Bronchial epithelial cell (primary cell): ENCODE results near the gene CCDC106. TPM values are rescaled to one million over a fixed set of nuclear protein-coding genes. Genes with fewer than 3 reads are reported as not detected.

Experiments
- DNase-seq: peaks from one replicate; pipeline ENCODE4 v3.0.0-alpha.2; 2010; ENCODE audit warnings: low read depth
- FAIRE-seq: peaks from 2 replicates; lab custom pipeline; 2011; peaks lifted over from hg19 to GRCh38; lab: Jason Lieb, UNC
- H3K27me3 ChIP-seq: 2 replicates; pipeline ENCODE4 v1.5.1; 2011; ENCODE audit warnings: low read length; ENCODE audit not compliant: control insufficient read depth, insufficient read depth
- H3K36me3 ChIP-seq: 2 replicates; pipeline ENCODE4 v1.5.1; 2011; ENCODE audit warnings: low read length; ENCODE audit not compliant: control insufficient read depth, insufficient read depth
- H3K4me3 ChIP-seq: 2 replicates; pipeline ENCODE4 v1.5.1; 2011; ENCODE audit warnings: mild to moderate bottlenecking, low read depth, low read length, control low read depth
- total RNA-seq: library from RNA; depleted of rRNA; stranded (reverse); fragments of >200 nt; gene quantifications from 2 replicates; pipeline ENCODE4 v1.2.1, GENCODE V29; 2014
- TF ChIP-seq, protein P1 (sequence below): IDR thresholded peaks from 2 replicates; pipeline ENCODE4 v1.5.1; 2011; ENCODE audit warnings: mild to moderate bottlenecking, moderate library complexity, low read length, control low read depth, inconsistent platforms; ENCODE audit not compliant: insufficient read depth, severe bottlenecking

The CCDC106 gene
- total RNA-seq, 1 donor from 2014 or later, result 2.9 TPM

DNA sequence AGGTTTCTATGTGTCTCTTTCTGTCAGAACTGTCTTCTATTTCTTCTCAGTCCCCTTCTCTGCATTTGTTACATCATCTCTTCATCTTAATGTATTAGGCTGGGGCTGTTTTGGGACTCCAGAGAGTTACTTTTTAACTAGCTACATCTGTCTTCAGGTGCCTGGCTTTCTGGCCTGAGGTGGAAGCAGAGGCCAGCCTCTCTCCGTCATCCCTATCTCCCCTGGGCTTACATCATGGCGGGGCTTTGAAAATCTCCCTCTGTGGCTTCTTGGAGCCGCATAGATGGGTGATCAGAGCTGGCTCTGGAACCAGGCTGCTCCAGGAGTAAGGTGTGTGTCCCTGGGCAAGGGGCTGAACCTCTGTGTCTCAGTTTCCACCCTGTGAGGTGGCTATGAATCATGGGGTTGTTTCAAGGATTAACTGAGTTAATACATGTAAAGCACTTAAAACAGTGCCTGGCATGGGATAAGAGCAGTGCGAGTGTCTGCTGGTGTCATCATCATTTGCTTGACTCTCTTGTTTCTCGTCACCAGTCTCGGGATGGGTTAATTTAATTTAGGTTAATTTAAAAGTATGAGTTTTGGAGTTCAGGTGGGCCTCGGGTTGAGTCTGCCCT lies 29.0 kb downstream of the CCDC106 start:
- H3K4me3 ChIP-seq, result no peak overlapping the region
- TF ChIP-seq, protein P1, sequence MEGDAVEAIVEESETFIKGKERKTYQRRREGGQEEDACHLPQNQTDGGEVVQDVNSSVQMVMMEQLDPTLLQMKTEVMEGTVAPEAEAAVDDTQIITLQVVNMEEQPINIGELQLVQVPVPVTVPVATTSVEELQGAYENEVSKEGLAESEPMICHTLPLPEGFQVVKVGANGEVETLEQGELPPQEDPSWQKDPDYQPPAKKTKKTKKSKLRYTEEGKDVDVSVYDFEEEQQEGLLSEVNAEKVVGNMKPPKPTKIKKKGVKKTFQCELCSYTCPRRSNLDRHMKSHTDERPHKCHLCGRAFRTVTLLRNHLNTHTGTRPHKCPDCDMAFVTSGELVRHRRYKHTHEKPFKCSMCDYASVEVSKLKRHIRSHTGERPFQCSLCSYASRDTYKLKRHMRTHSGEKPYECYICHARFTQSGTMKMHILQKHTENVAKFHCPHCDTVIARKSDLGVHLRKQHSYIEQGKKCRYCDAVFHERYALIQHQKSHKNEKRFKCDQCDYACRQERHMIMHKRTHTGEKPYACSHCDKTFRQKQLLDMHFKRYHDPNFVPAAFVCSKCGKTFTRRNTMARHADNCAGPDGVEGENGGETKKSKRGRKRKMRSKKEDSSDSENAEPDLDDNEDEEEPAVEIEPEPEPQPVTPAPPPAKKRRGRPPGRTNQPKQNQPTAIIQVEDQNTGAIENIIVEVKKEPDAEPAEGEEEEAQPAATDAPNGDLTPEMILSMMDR, result no peak
- FAIRE-seq, result no peak
- no peaks in the 10 kb centered on the region for H3K27me3 ChIP-seq
- DNase-seq, result peak; percentile 65
- peaks cover 22% of the 10 kb centered on the region for H3K36me3 ChIP-seq

DNA sequence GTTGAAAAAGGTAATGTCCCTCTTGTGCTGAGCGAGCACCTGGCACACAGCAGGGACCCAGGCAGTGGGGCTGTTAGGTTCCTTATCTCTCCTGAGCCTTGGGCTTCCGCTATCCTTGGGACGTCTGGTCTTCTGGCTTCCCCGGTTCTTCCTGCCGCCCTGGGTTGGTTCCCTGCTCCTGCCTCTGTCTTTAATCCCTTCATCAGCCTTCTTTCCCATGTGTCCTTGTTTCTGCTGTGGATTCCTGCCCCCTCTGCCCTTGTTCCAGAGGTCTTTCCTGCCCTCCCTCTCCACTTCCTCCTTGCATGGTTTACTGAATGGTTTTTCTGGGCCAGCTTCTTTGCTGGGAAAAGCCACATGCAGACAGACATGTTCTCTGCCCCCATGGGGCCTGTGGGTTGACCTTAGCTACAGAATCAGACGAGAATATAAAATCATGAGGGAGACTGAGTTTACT lies 29.6 kb downstream of the CCDC106 start:
- H3K36me3 ChIP-seq, result peaks cover 25% of the 10 kb centered on the region
- TF ChIP-seq, protein P1, result no peak
- FAIRE-seq (no peak), DNase-seq (no peak)
- H3K4me3 ChIP-seq, result no peak overlapping the region
- no peaks in the 10 kb centered on the region for H3K27me3 ChIP-seq

DNA sequence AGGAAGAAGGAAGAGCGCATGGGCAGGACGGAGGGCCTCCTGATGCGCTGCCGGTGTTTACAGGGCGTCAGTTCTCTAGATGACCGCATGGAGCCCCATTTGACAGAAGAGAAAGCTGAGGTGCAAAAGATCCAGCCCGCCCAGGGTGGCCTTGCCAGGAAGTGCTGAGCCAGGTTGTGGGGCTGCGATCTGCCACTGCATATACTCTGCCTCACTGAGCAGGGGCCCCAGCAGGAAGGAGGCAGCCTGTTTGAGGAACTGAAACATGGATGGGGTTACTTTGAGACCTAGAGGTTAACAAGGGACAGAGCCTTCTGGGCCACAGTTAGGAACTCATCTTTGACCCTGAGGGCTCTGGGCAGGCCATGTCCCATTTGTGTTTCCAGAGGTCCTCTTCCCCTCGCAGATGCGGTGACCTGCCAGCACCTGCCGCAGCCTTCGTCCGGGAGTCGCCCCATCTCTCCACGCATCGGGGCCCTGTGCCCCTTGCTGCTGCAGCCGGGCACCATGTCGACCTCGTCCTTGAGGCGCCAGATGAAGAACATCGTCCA lies 30.2 kb downstream of the CCDC106 start:
- Histone ChIP-seq H3K36me3 (peaks cover 25% of the 10 kb centered on the region), H3K27me3 (no peaks in the 10 kb centered on the region), H3K4me3 (no peak overlapping the region)
- TF ChIP-seq, protein P1, result no peak
- no peak for DNase-seq
- FAIRE-seq, result no peak

DNA sequence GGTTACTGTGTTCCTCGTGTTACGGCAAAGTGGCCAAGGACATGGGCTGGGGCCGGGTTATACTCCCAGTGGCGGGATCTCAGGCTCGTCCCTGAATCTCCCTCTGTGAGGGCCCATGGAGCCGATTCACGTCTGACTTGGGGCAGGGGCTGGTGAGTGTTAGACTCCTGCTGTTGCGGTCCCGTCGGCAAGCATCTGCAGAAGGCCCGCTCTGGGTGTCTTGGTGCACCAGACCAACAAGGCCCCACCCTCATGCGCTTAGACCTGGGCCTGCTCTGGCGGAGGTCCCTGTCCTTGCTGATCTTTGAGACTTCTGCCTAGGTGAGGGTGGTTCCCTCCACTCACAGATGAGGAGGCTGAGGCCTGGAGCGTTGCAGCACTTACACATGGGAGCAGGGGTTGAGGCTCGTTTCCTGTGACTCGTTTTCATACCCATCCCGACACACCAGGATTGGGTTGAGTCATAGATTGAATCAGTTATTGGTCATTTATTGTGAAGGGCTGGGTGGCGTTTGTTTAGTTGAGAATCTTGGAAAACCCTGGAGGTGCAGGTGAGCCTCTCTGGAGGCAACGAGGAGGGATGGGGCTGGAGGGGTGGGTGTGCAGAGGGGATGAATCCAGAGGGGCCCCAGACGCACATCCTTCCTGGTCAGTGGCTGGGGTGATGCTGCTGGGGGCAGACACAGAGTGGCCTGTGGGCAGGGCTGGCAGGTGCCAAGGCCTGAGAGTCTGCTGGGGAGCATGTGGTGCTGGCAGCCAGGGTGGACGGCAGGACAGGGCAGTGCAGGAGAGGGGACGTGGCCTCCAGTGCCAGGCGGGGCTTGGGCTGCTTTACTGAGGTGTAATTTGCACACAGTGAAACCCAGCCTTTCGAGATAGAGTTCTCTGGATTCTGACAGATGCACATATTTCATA lies 31.6 kb downstream of the CCDC106 start:
- TF ChIP-seq, protein P1, result no peak
- FAIRE-seq, result no peak
- peak; percentile 85 for DNase-seq
- Histone ChIP-seq H3K36me3 (peaks cover 29% of the 10 kb centered on the region), H3K27me3 (no peaks in the 10 kb centered on the region), H3K4me3 (no peak overlapping the region)

DNA sequence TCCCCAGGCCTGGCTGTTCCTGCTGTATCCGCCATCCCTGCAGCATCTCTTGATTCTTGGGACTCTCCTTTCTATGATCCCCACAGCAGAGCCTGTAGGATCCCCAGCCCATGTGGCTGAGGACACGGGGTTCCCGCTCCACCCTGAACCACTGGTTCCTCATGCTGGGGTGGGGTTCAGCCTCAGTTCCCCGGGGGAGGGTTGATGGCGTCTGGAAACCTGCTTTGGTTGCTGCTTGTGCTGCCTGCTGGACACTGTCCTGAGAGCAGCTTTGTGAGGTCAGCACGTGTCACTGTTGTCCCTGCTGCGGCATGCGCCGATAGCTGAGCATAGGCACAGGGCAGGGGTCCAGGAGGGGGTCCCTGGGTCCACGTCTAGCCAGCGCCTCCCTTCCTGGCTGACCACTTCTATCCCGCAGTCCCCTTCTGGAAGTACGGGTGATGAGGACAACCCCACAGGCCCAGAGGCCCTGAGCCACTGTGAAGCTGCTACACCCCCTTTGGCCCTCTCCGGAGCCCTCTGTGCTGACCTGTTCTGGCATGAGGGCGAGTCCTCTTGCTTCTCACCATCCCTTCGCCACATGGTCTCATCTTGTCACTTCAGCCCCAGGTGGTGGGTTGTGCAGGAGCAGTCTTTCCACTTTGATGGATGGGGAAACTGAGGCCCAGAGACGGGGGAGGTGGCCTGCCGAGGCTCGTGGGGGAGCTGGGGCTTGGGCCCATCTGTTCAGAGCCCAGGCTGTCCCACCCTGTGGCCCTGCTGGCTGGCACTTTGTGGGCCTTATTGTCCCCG lies 32.5 kb downstream of the CCDC106 start:
- TF ChIP-seq, protein P1, result no peak
- Histone ChIP-seq H3K27me3 (no peaks in the 10 kb centered on the region), H3K4me3 (no peak overlapping the region), H3K36me3 (peaks cover 35% of the 10 kb centered on the region)
- no peak for FAIRE-seq
- no peak for DNase-seq
